Measurements from ENCODE around the gene PARVG. TPM values are rescaled to one million over a fixed set of nuclear protein-coding genes. Genes with fewer than 3 reads are reported as not detected.

Gene PARVG
- total RNA-seq, 1 donor from 2014 or later: 65.9 TPM

DNA sequence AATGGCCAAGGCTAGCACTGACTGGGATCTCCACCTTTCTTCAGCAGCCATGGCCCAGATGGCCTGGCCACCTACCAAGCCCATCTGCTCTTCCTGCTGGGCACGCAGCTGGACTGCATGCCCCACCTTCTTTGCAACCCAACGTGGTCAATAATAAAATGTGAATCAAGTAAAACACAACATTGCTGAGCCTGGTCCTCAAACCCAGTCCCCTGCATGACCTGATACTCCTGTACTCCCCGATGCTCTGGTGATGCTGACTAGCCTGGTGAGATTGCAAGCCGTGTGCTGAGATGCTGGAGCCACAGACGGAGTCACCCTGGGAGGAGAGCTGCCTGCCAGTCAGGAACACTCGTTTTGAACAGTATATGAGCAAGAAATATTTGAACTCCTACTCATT is 34.0 kb downstream of the PARVG start:
- H3K4me1 ChIP-seq: no peaks in the 10 kb centered on the region
- no peaks in the 10 kb centered on the region for H3K27me3 ChIP-seq
- DNase-seq (no peak), ATAC-seq (no peak)
- peaks cover 3% of the 10 kb centered on the region for H3K9me3 ChIP-seq
- intact Hi-C loops (cut with DNase I): no loop called here
- TF ChIP-seq CTCF (IDR thresholded peaks at IDR 0.05): no peak
- H3K36me3 ChIP-seq: no peaks in the 10 kb centered on the region
- no peak overlapping the region for H3K27ac ChIP-seq
- H3K4me3 ChIP-seq: no peak overlapping the region

DNA sequence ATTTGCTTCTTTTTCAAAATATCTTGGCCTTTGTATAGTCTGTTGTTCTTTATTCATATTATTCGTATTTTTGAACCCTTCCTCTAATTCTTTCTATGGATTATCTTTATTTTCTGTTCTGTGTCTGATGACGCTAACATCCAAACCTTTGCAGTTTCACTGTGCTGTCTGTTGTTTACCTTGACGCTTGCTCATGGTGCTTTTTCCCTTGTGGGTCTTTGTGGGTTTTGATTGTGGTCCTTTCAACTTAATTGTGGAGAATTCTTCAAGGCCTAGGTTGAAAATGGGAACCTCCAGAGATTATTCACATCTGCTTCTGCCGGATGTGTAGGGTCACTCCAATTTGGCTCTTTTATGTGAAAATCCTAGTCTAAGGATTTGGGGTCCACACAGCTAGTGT is 34.6 kb downstream of the PARVG start:
- Histone ChIP-seq H3K27me3 (no peaks in the 10 kb centered on the region), H3K27ac (no peak overlapping the region), H3K4me3 (no peak overlapping the region), H3K4me1 (no peaks in the 10 kb centered on the region), H3K36me3 (no peaks in the 10 kb centered on the region), H3K9me3 (no peaks in the 10 kb centered on the region)
- ATAC-seq: no peak
- no peak for DNase-seq
- no peak for TF ChIP-seq CTCF (IDR thresholded peaks at IDR 0.05)
- intact Hi-C loops (cut with DNase I): no loop called here

DNA sequence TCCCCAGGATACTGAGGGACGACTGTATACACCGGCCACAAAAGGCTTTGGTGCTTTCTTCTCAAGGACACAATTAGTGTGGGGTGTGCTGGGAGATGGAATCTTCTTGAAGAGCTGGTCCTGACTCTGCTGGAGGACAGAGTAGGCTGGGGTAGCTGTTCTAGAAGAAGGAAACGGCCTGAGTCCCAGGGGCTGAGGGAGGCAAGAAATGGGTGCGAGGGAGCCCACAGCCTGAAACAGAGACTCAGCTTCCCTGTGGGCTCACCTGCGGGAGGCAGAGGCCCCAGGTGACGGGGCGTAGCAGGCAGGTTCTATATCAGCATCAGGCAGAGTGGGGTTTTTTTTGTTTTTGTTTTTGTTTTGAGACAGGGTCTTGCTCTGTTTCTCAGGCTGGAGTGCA is 36.6 kb downstream of the PARVG start:
- H3K4me1 ChIP-seq: no peaks in the 10 kb centered on the region
- H3K36me3 ChIP-seq: no peaks in the 10 kb centered on the region
- no peak for TF ChIP-seq CTCF (IDR thresholded peaks at IDR 0.05)
- no peaks in the 10 kb centered on the region for H3K27me3 ChIP-seq
- no peaks in the 10 kb centered on the region for H3K9me3 ChIP-seq
- ATAC-seq (no peak), DNase-seq (no peak)
- H3K27ac ChIP-seq: no peak overlapping the region
- intact Hi-C loops (cut with DNase I): no loop called here
- no peak overlapping the region for H3K4me3 ChIP-seq

DNA sequence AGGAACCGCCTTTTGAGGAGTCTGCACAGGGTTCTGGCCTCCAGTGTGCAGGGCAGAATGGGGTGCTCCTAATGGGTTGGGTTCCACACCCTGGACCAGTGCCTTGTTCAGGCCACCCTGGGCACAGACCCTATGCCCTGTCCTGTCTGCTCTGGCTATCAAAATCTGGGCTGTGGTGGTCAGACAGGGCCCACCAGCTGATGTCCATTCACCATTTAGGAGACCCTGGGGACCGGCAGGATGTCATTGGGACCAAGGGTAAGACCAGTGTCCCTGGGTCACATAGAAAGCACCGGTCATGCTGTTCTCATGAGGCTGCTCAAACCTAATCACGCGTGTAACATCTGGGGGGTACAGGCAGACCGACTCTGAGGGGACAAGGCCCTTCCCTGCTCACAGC is 37.3 kb downstream of the PARVG start:
- Histone ChIP-seq H3K27me3 (no peaks in the 10 kb centered on the region), H3K27ac (no peak overlapping the region), H3K9me3 (no peaks in the 10 kb centered on the region), H3K36me3 (no peaks in the 10 kb centered on the region), H3K4me3 (no peak overlapping the region), H3K4me1 (no peaks in the 10 kb centered on the region)
- ATAC-seq: no peak
- intact Hi-C loops (cut with DNase I): no loop called here
- DNase-seq: no peak
- no peak for TF ChIP-seq CTCF (IDR thresholded peaks at IDR 0.05)

GRCh38 chr22:44219101-44219870 is 38.6 kb downstream of the PARVG start:
- H3K27me3 ChIP-seq: no peaks in the 10 kb centered on the region
- ATAC-seq: no peak
- intact Hi-C loops (cut with DNase I): no loop called here
- no peak overlapping the region for H3K27ac ChIP-seq
- no peaks in the 10 kb centered on the region for H3K36me3 ChIP-seq
- TF ChIP-seq CTCF (IDR thresholded peaks at IDR 0.05): no peak
- no peak overlapping the region for H3K4me3 ChIP-seq
- H3K4me1 ChIP-seq: no peaks in the 10 kb centered on the region
- no peaks in the 10 kb centered on the region for H3K9me3 ChIP-seq
- DNase-seq: no peak

Data from upper lobe of right lung (tissue), 1 donor.